ENCODE results near the gene TNF.

GRCh38 chr6:31534521-31535040, 40.8 kb upstream of the TNF start:
- TF ChIP-seq CTCF (conservative IDR thresholded peaks at IDR 0.05) = no peak
- TF ChIP-seq ZFX (IDR thresholded peaks at IDR 0.05) = no peak

Data from C4-2B (cell line).